ENCODE data around the gene CELA3A.
"Not testable (repeated sequence)": the region's sequence is repeated elsewhere in the genome, so short reads cannot be mapped to it uniquely, and the experiment has no call there.

DNA sequence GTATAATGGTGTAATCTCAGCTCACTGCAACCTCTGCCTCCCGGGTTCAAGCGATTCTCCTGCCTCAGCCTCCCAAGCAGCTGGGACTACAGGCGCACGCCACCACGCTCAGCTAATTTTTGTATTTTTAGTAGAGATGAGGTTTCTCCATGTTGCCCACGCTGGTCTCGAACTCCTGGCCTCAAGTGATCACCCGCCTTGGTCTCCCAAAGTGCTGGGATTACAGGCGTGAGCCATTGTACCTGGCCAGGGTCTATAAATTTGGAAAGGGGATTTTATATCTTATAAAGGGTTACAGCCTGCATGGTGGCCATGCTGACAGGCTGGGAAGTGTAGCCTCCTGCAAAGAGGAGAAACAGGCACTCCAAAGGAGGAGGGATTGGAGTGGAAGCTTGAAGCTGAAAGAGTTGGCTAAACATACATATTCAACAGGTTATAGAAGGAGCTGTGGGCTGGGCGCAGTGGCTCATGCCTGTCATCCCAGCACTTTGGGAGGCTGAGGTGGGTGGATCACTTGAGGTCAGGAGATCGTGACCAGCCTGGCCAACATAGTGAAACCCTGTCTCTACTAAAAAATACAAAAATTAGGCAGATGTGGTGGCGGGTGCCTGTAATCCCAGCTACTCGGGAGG lies 13.2 kb downstream of the CELA3A start:
- TF ChIP-seq, protein P1, sequence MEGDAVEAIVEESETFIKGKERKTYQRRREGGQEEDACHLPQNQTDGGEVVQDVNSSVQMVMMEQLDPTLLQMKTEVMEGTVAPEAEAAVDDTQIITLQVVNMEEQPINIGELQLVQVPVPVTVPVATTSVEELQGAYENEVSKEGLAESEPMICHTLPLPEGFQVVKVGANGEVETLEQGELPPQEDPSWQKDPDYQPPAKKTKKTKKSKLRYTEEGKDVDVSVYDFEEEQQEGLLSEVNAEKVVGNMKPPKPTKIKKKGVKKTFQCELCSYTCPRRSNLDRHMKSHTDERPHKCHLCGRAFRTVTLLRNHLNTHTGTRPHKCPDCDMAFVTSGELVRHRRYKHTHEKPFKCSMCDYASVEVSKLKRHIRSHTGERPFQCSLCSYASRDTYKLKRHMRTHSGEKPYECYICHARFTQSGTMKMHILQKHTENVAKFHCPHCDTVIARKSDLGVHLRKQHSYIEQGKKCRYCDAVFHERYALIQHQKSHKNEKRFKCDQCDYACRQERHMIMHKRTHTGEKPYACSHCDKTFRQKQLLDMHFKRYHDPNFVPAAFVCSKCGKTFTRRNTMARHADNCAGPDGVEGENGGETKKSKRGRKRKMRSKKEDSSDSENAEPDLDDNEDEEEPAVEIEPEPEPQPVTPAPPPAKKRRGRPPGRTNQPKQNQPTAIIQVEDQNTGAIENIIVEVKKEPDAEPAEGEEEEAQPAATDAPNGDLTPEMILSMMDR (conservative IDR thresholded peaks at IDR 0.05; ENCODE audit: low read depth, low read length): not testable (repeated sequence)
- TF ChIP-seq EZH2 (IDR thresholded peaks at IDR 0.05; ENCODE audit: borderline replicate concordance, low read depth, low read length, poor library complexity, severe bottlenecking): not testable (repeated sequence)
